SK-N-SH (cell line): ENCODE data around the gene BCAS3. TPM values are rescaled to one million over a fixed set of nuclear protein-coding genes. Genes with fewer than 3 reads are reported as not detected.

Source experiments
- CTCF ChIA-PET: fragments of 300-600, 350-600 bp; formaldehyde crosslinking; extraction: SDS; loops from one replicate; lab custom pipeline; 2021; lab: Yijun Ruan, JAX
- POLR2A ChIA-PET: fragments of 350-600 bp; sonication (Branson Sonifier 250); formaldehyde crosslinking; extraction: SDS; loops from one replicate; lab custom pipeline; 2020; ENCODE audit warnings: antibody characterized with exemption, inconsistent platforms; lab: Yijun Ruan, JAX
- DNase-seq: peaks from one replicate; pipeline ENCODE4 v3.0.0; 2012
- H2AFZ ChIP-seq: fragments of 200-600 bp; sonication (generic); 2 replicates; pipeline ENCODE4 v1.8.1; 2016; ENCODE audit warnings: antibody characterized with exemption, mild to moderate bottlenecking, low read depth
- H3F3A ChIP-seq: fragments of 200-600 bp; sonication (generic); replicated peaks from 2 replicates; pipeline ENCODE3; 2016; ENCODE audit warnings: antibody characterized with exemption, mild to moderate bottlenecking; ENCODE audit not compliant: insufficient read depth
- H3K27ac ChIP-seq, 2 experiments: fragments of 200-500 bp in 1 of 2; fragments of 200-600 bp in 1 of 2; sonication (Bioruptor generic) in 1 of 2; sonication (generic), shearing (Covaris generic) in 1 of 2; 2 replicates each; pipeline versions ENCODE4 v1.5.1 to v1.6.1; 2014 to 2016; ENCODE audit warnings: low read depth in 2 of 2, inconsistent platforms in 1 of 2, low read length in 1 of 2, mild to moderate bottlenecking in 1 of 2, mixed read lengths in 1 of 2
- H3K27me3 ChIP-seq: fragments of 200-600 bp; sonication (generic), shearing (Covaris generic); 2 replicates; pipeline ENCODE4 v1.6.1; 2016; ENCODE audit warnings: mixed run types; ENCODE audit not compliant: insufficient read depth
- H3K36me3 ChIP-seq, 2 experiments: fragments of 200-500 bp in 1 of 2; fragments of 200-600 bp in 1 of 2; sonication (Bioruptor generic) in 1 of 2; sonication (generic) in 1 of 2; replicated peaks in 1 of 2; 2 replicates each; pipeline versions ENCODE3 to v1.5.1; 2014 to 2016; ENCODE audit warnings: low read length in 1 of 2, mild to moderate bottlenecking in 1 of 2; ENCODE audit not compliant: insufficient read depth in 2 of 2, control insufficient read depth in 1 of 2
- H3K4me1 ChIP-seq, 2 experiments: fragments of 200-500 bp in 1 of 2; fragments of 200-600 bp in 1 of 2; sonication (Bioruptor generic) in 1 of 2; sonication (generic), shearing (Covaris generic) in 1 of 2; 2 replicates each; pipeline versions ENCODE4 v1.5.1 to v1.6.1; 2014 to 2016; ENCODE audit warnings: low read depth in 1 of 2, low read length in 1 of 2, mixed run types in 1 of 2; ENCODE audit not compliant: insufficient read depth in 2 of 2, control insufficient read depth in 1 of 2
- H3K4me2 ChIP-seq: fragments of 200-600 bp; sonication (generic), shearing (Covaris generic); 2 replicates; pipeline ENCODE4 v1.6.1; 2017; ENCODE audit warnings: mixed run types
- H3K4me3 ChIP-seq, 2 experiments: fragments of 200-500 bp in 1 of 2; fragments of 200-600 bp in 1 of 2; sonication (Bioruptor generic) in 1 of 2; sonication (generic), shearing (Covaris generic) in 1 of 2; 2 replicates each; pipeline versions ENCODE4 v1.5.1 to v1.8.1; 2014 to 2016; ENCODE audit warnings: low read depth in 2 of 2, inconsistent platforms in 1 of 2, low read length in 1 of 2, mild to moderate bottlenecking in 1 of 2, mixed read lengths in 1 of 2, moderate library complexity in 1 of 2
- H3K79me2 ChIP-seq: fragments of 200-600 bp; sonication (generic); 2 replicates; pipeline ENCODE4 v1.8.1; 2017; ENCODE audit warnings: mild to moderate bottlenecking; ENCODE audit not compliant: insufficient read depth
- H3K9ac ChIP-seq: fragments of 200-600 bp; sonication (generic); 2 replicates; pipeline ENCODE4 v1.6.1; 2017; ENCODE audit warnings: mixed run types
- H3K9me2 ChIP-seq: fragments of 200-600 bp; sonication (generic); 2 replicates; pipeline ENCODE4 v1.6.1; 2017; ENCODE audit warnings: mixed run types
- H3K9me3 ChIP-seq: fragments of 200-600 bp; sonication (generic); 2 replicates; pipeline ENCODE4 v1.6.1; 2017; ENCODE audit warnings: mixed run types, mild to moderate bottlenecking, moderate library complexity
- H4K20me1 ChIP-seq: fragments of 200-600 bp; sonication (generic); 2 replicates; pipeline ENCODE4 v1.6.1; 2017; ENCODE audit warnings: mild to moderate bottlenecking, mixed run types; ENCODE audit not compliant: insufficient read depth
- CHD2 ChIP-seq: fragments of 150-350 bp; IDR thresholded peaks from 2 replicates; pipeline ENCODE4 v1.6.1; 2018; ENCODE audit warnings: low read length; ENCODE audit not compliant: partially characterized antibody
- CTCF ChIP-seq: fragments of 200-600 bp; sonication (generic); IDR thresholded peaks from 2 replicates; pipeline ENCODE4 v1.6.1; 2017; ENCODE audit warnings: antibody characterized with exemption, mild to moderate bottlenecking, moderate library complexity
- ELF1 ChIP-seq: IDR thresholded peaks from 2 replicates; pipeline ENCODE4 v1.4.0; 2012
- EZH2phosphoT487 ChIP-seq: fragments of 200-600 bp; sonication (generic); IDR thresholded peaks from 2 replicates; pipeline ENCODE4 v1.6.1; 2017; ENCODE audit warnings: low read depth, mixed run types, mild to moderate bottlenecking, antibody characterized with exemption, moderate library complexity, borderline replicate concordance
- FOXJ3 ChIP-seq: sonication (generic); formaldehyde crosslinking; IDR thresholded peaks from 2 replicates; pipeline ENCODE4 v1.5.1; 2020; ENCODE audit warnings: mild to moderate bottlenecking, missing genetic modification reagents
- GABPA ChIP-seq: IDR thresholded peaks from 2 replicates; pipeline ENCODE4 v1.4.0; 2012; ENCODE audit warnings: low read depth, mild to moderate bottlenecking
- MEF2A ChIP-seq: IDR thresholded peaks from 2 replicates; pipeline ENCODE4 v1.4.0; 2012; ENCODE audit warnings: low read depth, borderline replicate concordance
- MXI1 ChIP-seq: IDR thresholded peaks from 2 replicates; pipeline ENCODE4 v1.6.1; 2012; ENCODE audit warnings: mild to moderate bottlenecking, low read depth, low read length, improper control_type of control experiment
- NFIC ChIP-seq: IDR thresholded peaks from 2 replicates; pipeline ENCODE4 v1.4.0; 2012; ENCODE audit warnings: borderline replicate concordance
- NRF1 ChIP-seq: IDR thresholded peaks from 2 replicates; pipeline ENCODE4 v1.6.1; 2012; ENCODE audit warnings: low read depth, mild to moderate bottlenecking, low read length
- PBX3 ChIP-seq: IDR thresholded peaks from 2 replicates; pipeline ENCODE4; 2012
- POLR2AphosphoS5 ChIP-seq: IDR thresholded peaks from 2 replicates; pipeline ENCODE4 v1.6.1; 2012; ENCODE audit warnings: low read depth, low read length
- RAD21 ChIP-seq: IDR thresholded peaks from 2 replicates; pipeline ENCODE4 v1.6.1; 2012; ENCODE audit warnings: mild to moderate bottlenecking, low read length
- RXRA ChIP-seq: IDR thresholded peaks from 2 replicates; pipeline ENCODE4 v1.4.0; 2012; ENCODE audit warnings: low read depth, mild to moderate bottlenecking, borderline replicate concordance
- TAF1 ChIP-seq: IDR thresholded peaks from 2 replicates; pipeline ENCODE4 v1.6.1; 2012; ENCODE audit warnings: low read depth, mild to moderate bottlenecking, low read length, moderate library complexity, borderline replicate concordance
- USF1 ChIP-seq: IDR thresholded peaks from 2 replicates; pipeline ENCODE4 v1.4.0; 2012; ENCODE audit warnings: low read depth, borderline replicate concordance
- USF2 ChIP-seq: fragments of 150-350 bp; IDR thresholded peaks from 2 replicates; pipeline ENCODE4 v1.6.1; 2017; ENCODE audit warnings: antibody characterized with exemption, low read length, low read depth, borderline replicate concordance
- ZBTB33 ChIP-seq: IDR thresholded peaks from 2 replicates; pipeline ENCODE4 v1.4.0; 2012; ENCODE audit warnings: low read depth, borderline replicate concordance
- WGBS: methylation state at CpG from one replicate; pipeline ENCODE4 v1.1.6; 2017; ENCODE audit warnings: low lambda C conversion rate; 5-methylcytosine and 5-hydroxymethylcytosine counted together
- polyA plus RNA-seq, 3 experiments: library from polyadenylated mRNA; depleted of rRNA; stranded (reverse); fragments of >200 nt; gene quantifications; 2 replicates each; pipeline ENCODE4 v1.2.3, GENCODE V29; 2012

BCAS3 gene
- polyA plus RNA-seq, 1 of the 3 experiments (the other 2 are of a cell fraction), result 5.9 TPM

GRCh38 chr17:60647705-60648104 lies 29.9 kb upstream of the BCAS3 start:
- CTCF ChIA-PET, result interaction anchor here (1.2 to 4.6 kb wide), 2 partner anchors 9 to 227 kb away, joined by 4 to 44 read pairs; no protein-coding TSS in a partner anchor
- no peak for DNase-seq

GRCh38 chr17:60652454-60653247 lies 25.0 kb upstream of the BCAS3 start:
- Histone ChIP-seq H3K79me2 (peaks cover 61% of the 10 kb centered on the region), H3K4me3 (no peak overlapping the region), H3K27ac (no peak overlapping the region), H3K9ac (no peak overlapping the region), H3K36me3 (peaks cover 23 to 42% of the 10 kb centered on the region in 2 experiments), H4K20me1 (peaks cover 14% of the 10 kb centered on the region; the same call in 1 of the 2 replicates), H3K27me3 (no peaks in the 10 kb centered on the region), H3F3A (no peaks in the 10 kb centered on the region), H3K4me1 (no peaks in the 10 kb centered on the region; a peak in 2 of 4 replicates), H3K9me2 (no peaks in the 10 kb centered on the region), H3K9me3 (no peaks in the 10 kb centered on the region), H2AFZ (no peak overlapping the region), H3K4me2 (no peak overlapping the region)
- ChIA-PET CTCF (interaction anchor here (0.7 to 2.9 kb wide), 2 partner anchors 13 to 24 kb away, joined by 3 to 24 read pairs; partner anchors contain the start of gene BCAS3), POLR2A (no interaction called here)
- no peak for DNase-seq
- WGBS, result 92% methylated on average over 2 of the region's 2 CpGs
- TF ChIP-seq RAD21 (no peak), NFIC (no peak), POLR2AphosphoS5 (no peak), MEF2A (no peak), TAF1 (no peak), ZBTB33 (no peak), CTCF (no peak)

More at GRCh38 chr17:60647705-60648104, 29.9 kb upstream of the BCAS3 start:
- Histone ChIP-seq H3K27me3 (no peaks in the 10 kb centered on the region), H3K4me2 (no peak overlapping the region), H3K9me3 (no peaks in the 10 kb centered on the region), H3K4me1 (peaks cover 0 to 3% of the 10 kb centered on the region in 2 experiments; a peak in 2 of 4 replicates), H2AFZ (no peak overlapping the region), H3F3A (peaks cover 3% of the 10 kb centered on the region), H3K9ac (no peak overlapping the region), H3K27ac (no peak overlapping the region), H3K4me3 (no peak overlapping the region), H4K20me1 (peaks cover 7% of the 10 kb centered on the region), H3K79me2 (peaks cover 68% of the 10 kb centered on the region), H3K36me3 (peaks cover 16 to 51% of the 10 kb centered on the region in 2 experiments), H3K9me2 (no peaks in the 10 kb centered on the region; the same call in 1 of the 2 replicates)
- TF ChIP-seq RXRA, result no peak
- no peak for TF ChIP-seq MXI1
- no peak for TF ChIP-seq CHD2
- TF ChIP-seq USF2, result no peak
- TF ChIP-seq PBX3, result no peak
- TF ChIP-seq GABPA, result no peak
- no peak for TF ChIP-seq RAD21
- TF ChIP-seq MEF2A, result no peak
- no peak for TF ChIP-seq EZH2phosphoT487
- no peak for TF ChIP-seq ELF1
- TF ChIP-seq USF1, result no peak
- no peak for TF ChIP-seq NRF1
- TF ChIP-seq TAF1, result no peak
- TF ChIP-seq FOXJ3 (CRISPR knock-in tag), result no peak
- POLR2A ChIA-PET, result no interaction called here
- WGBS, result 95% methylated on average over 1 of the region's 1 CpG
